Choroid plexus epithelial cell (primary cell): Measurements from ENCODE around the gene BEST3.
"Not testable (repeated sequence)": the region's sequence is repeated elsewhere in the genome, so short reads cannot be mapped to it uniquely, and the experiment has no call there.

Experiments
- DNase-seq: peaks from one replicate; pipeline ENCODE4 v3.0.0-alpha.2; 2010; ENCODE audit warnings: low read depth
- H3K4me3 ChIP-seq: 2 replicates; pipeline ENCODE4 v1.5.1; 2011; ENCODE audit warnings: low read depth, mild to moderate bottlenecking, control low read depth, low read length, moderate library complexity
- TF ChIP-seq, protein P1 (sequence below): conservative IDR thresholded peaks from 2 replicates; pipeline ENCODE4 v1.5.1; 2011; ENCODE audit warnings: low read depth, mild to moderate bottlenecking, control low read depth, inconsistent platforms, low read length, moderate library complexity

Gene BEST3

DNA sequence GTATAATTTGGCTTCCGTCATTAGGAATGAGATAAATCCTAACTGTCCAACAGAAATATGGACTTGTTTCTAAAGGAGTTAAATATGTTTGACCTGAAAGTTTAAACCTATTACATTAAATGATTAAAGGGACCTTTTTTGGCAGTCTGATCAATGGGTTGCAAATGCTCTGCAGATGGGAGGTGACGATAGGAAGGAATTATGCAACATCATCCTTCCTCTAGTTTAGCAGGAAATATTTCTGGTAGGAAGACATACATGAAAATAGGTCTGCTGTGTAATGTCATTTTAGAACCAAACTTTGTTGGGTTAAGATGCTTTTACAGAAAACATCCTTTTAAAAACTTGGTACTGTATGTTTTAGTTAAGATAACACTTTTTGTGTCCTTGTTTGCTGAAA lies 91.0 kb downstream of the BEST3 start:
- no peak overlapping the region for H3K4me3 ChIP-seq
- TF ChIP-seq, protein P1, sequence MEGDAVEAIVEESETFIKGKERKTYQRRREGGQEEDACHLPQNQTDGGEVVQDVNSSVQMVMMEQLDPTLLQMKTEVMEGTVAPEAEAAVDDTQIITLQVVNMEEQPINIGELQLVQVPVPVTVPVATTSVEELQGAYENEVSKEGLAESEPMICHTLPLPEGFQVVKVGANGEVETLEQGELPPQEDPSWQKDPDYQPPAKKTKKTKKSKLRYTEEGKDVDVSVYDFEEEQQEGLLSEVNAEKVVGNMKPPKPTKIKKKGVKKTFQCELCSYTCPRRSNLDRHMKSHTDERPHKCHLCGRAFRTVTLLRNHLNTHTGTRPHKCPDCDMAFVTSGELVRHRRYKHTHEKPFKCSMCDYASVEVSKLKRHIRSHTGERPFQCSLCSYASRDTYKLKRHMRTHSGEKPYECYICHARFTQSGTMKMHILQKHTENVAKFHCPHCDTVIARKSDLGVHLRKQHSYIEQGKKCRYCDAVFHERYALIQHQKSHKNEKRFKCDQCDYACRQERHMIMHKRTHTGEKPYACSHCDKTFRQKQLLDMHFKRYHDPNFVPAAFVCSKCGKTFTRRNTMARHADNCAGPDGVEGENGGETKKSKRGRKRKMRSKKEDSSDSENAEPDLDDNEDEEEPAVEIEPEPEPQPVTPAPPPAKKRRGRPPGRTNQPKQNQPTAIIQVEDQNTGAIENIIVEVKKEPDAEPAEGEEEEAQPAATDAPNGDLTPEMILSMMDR, result no peak
- DNase-seq, result peak; percentile 23

- DNase-seq, H3K4me3 ChIP-seq: not testable (repeated sequence)
These were observed 94.8 kb downstream of the BEST3 start for GRCh38 chr12:69604275-69604674.
